HG02610 (cell line): ENCODE measurements around the gene CNN1.
A peak's percentile ranks its signal among the peaks of the same experiment; 100 is the strongest.
"Not testable (repeated sequence)": the region's sequence is repeated elsewhere in the genome, so short reads cannot be mapped to it uniquely, and the experiment has no call there.

Experiments
- ATAC-seq: cut with Tn5 transposase; IDR thresholded peaks from one replicate; pipeline ENCODE4 v1.9.1; 2021; ENCODE audit warnings: mild to moderate bottlenecking, moderate library complexity; ENCODE audit not compliant: unreplicated experiment

The CNN1 gene

DNA sequence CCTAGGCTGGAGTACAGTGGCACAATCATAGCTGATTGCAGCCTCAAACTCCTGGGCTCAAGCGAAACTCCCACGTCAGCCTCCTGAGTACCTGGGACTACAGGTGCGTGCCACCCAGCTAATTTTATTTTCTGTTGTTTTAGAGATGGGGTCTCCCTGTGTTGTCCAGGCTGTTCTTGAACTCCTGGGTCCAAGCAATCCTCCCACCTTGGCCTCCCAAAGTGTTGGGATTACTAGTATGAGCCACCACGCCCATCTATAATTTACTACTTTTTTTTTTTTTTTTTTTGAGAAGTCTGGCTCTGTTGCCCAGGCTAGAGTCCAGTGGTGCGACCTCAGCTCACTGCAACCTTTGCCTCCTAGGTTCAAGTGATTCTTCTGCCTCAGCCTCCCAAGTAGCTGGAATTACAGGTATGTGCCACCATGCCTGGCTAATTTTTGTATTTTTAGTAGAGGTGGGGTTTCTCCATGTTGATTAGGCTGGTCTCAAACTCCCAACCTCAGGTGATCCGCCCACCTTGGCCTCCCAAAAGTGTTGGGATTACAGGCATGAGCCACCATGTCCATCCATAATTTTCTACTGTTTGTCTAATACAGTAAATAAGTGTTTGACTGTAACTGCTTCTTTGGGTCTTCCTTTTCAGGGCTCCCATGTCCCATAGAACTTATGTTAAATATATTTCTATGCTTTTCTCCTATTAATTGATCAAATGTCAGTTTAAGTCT lies 25.6 kb downstream of the CNN1 start:
- not testable (repeated sequence) for ATAC-seq

- not testable (repeated sequence) for ATAC-seq
Measured at GRCh38 chr19:11565649-11565980, 27.0 kb downstream of the CNN1 start.

GRCh38 chr19:11566164-11566563 lies 27.5 kb downstream of the CNN1 start:
- ATAC-seq = no peak

- ATAC-seq = no peak
Measured at GRCh38 chr19:11570039-11570462, 31.4 kb downstream of the CNN1 start.

DNA sequence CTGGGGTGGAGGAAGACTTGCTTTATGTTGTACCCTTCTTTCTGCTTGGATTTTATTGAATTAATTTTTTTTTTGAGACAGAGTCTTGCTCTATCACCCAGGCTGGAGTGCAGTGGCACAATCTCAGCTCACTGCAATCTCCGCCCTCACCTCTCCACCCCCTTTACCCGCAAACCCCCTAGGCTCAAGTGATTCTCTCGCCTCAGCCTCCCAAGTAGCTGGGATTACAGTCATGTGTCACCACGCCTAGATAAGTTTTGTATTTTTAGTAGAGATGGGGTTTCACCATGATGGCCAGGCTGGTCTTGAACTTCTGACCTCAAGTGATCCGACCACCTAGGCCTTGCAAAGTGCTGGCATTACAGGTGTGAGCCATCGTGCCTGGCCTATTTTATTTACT lies 34.7 kb downstream of the CNN1 start:
- not testable (repeated sequence) for ATAC-seq

GRCh38 chr19:11573763-11574162 lies 35.1 kb downstream of the CNN1 start:
- ATAC-seq = not testable (repeated sequence)

DNA sequence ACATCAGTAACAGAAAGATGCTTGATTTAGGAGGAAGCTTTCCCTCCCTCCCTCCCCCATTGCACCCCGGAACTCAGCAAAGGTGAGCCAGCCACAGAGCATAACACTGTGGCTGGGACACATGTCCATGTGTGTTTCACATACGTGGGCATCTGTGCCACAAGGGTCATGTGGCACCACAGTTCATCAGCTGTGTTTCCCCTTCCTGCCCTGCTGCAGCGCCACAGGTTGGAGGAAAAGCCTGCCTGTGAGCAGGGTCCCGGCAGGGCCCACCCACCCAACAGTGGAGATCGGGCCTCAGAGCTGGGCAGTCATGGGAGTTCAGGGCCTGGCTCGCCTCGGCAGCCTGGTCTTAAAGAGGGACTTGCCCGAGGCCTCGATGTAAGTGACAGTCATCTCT lies 36.0 kb downstream of the CNN1 start:
- no peak for ATAC-seq

DNA sequence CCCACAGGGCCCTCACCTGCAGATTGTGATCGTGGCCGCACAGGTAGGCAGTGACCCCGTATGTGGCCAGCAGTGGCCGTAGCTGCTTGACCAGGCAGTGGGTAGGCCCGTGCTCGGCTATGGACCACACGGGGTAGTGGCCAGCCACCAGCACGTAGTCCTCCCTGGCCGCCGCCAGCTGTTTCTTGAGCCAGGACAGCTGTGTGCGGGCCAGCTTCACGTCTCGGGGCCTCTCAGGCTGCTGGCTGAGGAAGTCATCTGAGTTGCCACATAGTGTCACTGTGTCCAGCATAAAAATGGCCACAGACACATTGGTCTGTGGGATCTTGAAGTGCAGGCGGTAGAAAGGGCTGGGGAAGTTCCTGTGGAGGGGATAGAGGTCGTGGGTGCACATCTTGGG lies 37.6 kb downstream of the CNN1 start:
- ATAC-seq = no peak

DNA sequence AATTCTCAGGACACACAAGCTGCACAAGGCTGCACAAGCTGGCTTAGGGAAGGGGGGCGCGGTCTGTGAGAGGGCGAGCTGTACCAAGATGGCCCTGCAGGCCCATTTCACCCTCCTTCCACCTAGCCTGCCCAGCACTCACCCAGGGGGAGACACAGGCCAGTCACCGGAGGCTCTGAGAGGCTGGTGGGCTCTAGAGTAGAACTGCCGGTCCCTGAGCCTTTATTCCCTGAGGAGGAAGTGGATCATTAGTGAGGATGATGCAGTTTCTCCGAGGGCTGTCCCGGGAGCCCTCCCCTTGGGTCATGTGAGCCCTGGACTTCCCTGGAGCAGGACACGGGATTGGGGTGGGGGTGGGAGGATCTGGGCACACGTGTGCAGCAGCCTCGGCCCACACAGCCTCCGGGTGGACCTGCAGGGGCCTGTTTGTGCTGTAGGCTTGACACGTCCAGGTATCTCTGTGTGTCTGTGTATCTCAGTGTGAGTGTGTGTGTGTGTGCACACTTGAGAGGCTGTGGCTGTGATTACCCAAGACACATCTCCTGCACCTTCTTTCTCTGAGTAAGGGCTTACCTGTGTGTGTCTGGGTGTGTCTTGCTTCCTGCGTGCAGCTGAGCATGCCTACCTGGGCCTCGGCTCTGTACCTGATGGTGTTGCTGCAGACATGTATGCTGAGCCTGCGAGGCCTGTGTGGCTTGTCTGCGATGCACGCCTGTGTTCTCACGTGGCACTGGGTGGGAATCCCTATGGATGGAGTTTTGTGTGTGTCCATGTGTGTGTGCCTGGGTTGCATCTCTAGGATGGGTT lies 39.0 kb downstream of the CNN1 start, which contains the start of gene ACP5:
Gene ACP5, minus strand, starts transcription at position 195 of the 807 bp plus-strand sequence. CDS start 328 bp downstream, outside the sequence.
- ATAC-seq = no peak

GRCh38 chr19:11578258-11579142 lies 39.8 kb downstream of the CNN1 start:
- ATAC-seq = no peak

GRCh38 chr19:11580116-11580515 lies 41.5 kb downstream of the CNN1 start:
- ATAC-seq = no peak

GRCh38 chr19:11581740-11582139 lies 43.1 kb downstream of the CNN1 start:
- ATAC-seq = peak; percentile 64

DNA sequence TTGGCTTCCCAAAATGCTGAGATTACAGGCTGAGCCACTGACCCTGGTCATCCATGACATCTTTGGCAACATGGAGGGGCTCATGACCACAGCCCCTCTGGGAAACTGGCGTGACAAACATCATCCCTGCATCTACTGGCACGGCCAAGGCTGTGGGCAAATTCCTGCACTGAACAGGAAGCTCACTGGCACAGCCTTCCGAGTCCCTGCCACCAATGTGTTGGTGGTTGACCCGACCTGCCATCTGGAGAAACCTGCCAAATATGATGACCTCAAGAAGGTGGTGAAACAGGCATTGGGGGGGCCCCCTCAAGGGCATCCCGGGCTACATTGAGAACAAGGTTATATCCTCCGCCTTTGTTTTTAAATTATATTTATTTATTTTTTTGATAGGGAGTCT lies 47.7 kb downstream of the CNN1 start:
- no peak for ATAC-seq

- no peak for ATAC-seq
Measured at GRCh38 chr19:11587302-11587974, 48.8 kb downstream of the CNN1 start.

DNA sequence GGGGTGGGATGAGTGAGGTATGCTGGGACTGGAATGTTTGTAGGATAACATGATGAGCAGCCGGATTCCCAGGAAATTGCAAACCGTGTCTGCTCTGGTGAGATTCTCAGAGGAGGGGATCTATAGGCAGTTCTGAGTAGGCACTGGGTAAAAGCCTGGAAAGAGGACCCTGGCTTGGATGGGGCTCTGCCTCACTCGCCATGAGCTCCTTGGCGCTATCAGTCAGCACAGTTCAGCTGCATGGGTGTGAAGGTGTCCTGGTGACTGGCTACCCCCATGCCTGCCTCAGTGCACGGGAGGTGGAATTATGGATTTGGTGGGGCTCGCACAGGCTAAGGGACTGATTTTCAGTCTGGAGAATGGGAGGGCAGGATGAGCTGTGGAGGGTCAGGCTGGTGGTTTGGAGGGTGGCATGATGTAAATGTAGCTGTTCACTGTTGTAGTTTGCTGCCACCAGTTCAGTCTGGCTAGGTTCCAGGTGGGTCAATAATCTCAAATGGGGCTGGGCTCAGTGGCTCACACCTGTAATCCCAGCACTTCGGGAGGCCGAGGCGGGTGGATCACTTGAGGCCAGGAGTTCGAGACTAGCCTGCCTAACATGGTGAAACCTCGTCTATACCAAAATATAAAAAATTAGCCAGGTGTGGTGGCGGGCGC lies 49.5 kb downstream of the CNN1 start:
- no peak for ATAC-seq

DNA sequence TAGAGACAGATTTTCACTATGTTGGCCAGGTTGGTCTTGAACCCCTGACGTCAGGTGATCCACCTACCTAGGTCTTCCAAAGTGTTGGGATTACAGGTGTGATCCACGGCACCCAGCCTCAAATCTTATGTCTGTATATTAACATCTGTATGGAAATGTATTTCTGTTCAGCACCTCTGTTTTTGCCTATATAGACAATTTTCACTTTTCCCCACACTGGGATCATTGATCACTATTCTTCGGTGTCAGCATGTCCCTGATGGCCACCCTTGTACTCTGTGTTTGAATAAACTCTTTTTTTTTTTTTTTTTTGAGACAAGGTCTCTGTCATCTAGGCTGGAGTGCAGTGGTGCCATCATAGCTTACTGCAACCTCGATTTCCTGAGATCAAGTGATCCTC lies 55.4 kb downstream of the CNN1 start:
- no peak for ATAC-seq

- ATAC-seq = no peak
Measured at GRCh38 chr19:11596156-11596555, 57.5 kb downstream of the CNN1 start.

- peak; percentile 93 for ATAC-seq
Measured at GRCh38 chr19:11597202-11598102, 58.8 kb downstream of the CNN1 start, which contains the start of gene ZNF627. TSS of gene ZNF627 (plus strand) at chr19:11597483. CDS start at chr19:11597628, 145 bp downstream.

- ATAC-seq = no peak
Measured at GRCh38 chr19:11598103-11598483, 59.4 kb downstream of the CNN1 start.
